Parathyroid adenoma (tissue), 2 donors: Measurements from ENCODE around the gene HHLA2.

Experiments used
- H2AFZ ChIP-seq: fragments of 300-600 bp; sonication (generic); one replicate; pipeline ENCODE4 v1.7.0; 2017; ENCODE audit warnings: antibody characterized with exemption, mild to moderate bottlenecking
- H3K27ac ChIP-seq: fragments of 300-600 bp; sonication (generic); one replicate; pipeline ENCODE4 v1.7.0; 2017
- H3K27me3 ChIP-seq: fragments of 300-600 bp; sonication (generic); one replicate; pipeline ENCODE4 v1.7.0; 2017; ENCODE audit warnings: low read length; ENCODE audit not compliant: control insufficient read depth, insufficient read depth
- H3K36me3 ChIP-seq: fragments of 300-600 bp; sonication (generic); one replicate; pipeline ENCODE4 v1.7.0; 2017; ENCODE audit warnings: low read length; ENCODE audit not compliant: control insufficient read depth, insufficient read depth
- H3K4me1 ChIP-seq: fragments of 300-600 bp; sonication (generic); one replicate; pipeline ENCODE4 v1.7.0; 2017; ENCODE audit warnings: control low read depth
- H3K4me2 ChIP-seq: fragments of 300-600 bp; sonication (generic); one replicate; pipeline ENCODE4 v1.7.0; 2017; ENCODE audit warnings: low read length
- H3K4me3 ChIP-seq: fragments of 300-600 bp; sonication (generic); one replicate; pipeline ENCODE4 v1.7.0; 2017; ENCODE audit warnings: low read depth, low read length
- H3K79me2 ChIP-seq: fragments of 300-600 bp; sonication (generic); one replicate; pipeline ENCODE4 v1.7.0; 2017; ENCODE audit warnings: control low read depth
- H3K9ac ChIP-seq: fragments of 300-600 bp; sonication (generic); one replicate; pipeline ENCODE4 v1.7.0; 2017; ENCODE audit warnings: mild to moderate bottlenecking
- H3K9me3 ChIP-seq: fragments of 300-600 bp; sonication (generic); one replicate; pipeline ENCODE4 v1.7.0; 2017; ENCODE audit warnings: low read length; ENCODE audit not compliant: control insufficient read depth
- TF ChIP-seq, protein P1 (sequence below): fragments of 300-600 bp; sonication (generic); IDR thresholded peaks from one replicate; pipeline ENCODE4 v1.7.0; 2017; ENCODE audit warnings: antibody characterized with exemption, mild to moderate bottlenecking
- donor health status: primary hyperparathyroidism.

The HHLA2 gene

DNA sequence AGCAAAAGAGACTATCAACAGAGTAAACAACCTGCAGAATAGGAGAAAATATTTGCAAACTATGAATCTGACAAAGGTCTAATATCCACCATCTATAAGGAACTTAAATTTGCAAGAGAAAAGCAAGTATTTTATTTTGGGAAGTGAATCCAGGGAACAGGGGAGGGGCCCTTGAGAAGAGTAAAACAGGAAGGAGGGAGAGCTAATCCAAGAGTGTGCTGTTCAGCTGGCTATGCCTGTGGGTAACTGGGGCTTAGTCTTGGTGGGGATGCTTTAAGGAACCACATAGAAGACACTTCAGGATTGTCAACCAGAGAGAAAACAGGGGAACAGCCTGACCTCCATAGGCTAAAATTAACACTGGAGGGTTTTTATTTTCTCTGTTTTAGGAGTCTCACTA is 3.9 kb upstream of the HHLA2 start:
- TF ChIP-seq, protein P1, sequence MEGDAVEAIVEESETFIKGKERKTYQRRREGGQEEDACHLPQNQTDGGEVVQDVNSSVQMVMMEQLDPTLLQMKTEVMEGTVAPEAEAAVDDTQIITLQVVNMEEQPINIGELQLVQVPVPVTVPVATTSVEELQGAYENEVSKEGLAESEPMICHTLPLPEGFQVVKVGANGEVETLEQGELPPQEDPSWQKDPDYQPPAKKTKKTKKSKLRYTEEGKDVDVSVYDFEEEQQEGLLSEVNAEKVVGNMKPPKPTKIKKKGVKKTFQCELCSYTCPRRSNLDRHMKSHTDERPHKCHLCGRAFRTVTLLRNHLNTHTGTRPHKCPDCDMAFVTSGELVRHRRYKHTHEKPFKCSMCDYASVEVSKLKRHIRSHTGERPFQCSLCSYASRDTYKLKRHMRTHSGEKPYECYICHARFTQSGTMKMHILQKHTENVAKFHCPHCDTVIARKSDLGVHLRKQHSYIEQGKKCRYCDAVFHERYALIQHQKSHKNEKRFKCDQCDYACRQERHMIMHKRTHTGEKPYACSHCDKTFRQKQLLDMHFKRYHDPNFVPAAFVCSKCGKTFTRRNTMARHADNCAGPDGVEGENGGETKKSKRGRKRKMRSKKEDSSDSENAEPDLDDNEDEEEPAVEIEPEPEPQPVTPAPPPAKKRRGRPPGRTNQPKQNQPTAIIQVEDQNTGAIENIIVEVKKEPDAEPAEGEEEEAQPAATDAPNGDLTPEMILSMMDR: no peak
- Histone ChIP-seq H3K4me2 (no peak overlapping the region), H3K4me1 (no peaks in the 10 kb centered on the region), H3K79me2 (no peaks in the 10 kb centered on the region), H2AFZ (no peak overlapping the region), H3K9me3 (no peaks in the 10 kb centered on the region), H3K9ac (no peak overlapping the region), H3K36me3 (no peaks in the 10 kb centered on the region), H3K27me3 (no peaks in the 10 kb centered on the region), H3K27ac (no peak overlapping the region), H3K4me3 (no peak overlapping the region)

DNA sequence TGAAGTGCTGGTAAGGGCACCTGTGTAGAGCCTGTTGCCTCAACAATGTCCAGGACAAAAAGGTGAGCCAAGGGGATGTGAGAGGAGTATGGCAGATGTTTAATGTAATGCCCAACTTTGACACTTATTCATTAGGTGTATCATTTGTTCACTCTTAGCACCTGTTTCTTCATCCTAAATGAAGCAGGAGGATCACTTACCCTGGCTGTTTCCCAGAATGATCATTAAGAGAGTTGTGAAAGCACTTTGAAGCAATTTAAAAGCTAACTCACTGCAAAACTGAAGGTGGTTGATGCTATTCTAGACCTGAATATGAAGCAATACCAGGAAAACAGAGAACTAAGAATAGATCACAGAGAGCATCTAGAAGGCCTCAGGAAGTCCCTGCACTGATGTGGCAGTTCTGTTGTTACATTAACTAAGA is 3.4 kb upstream of the HHLA2 start:
- Histone ChIP-seq H2AFZ (no peak overlapping the region), H3K4me2 (no peak overlapping the region), H3K36me3 (no peaks in the 10 kb centered on the region), H3K9me3 (no peaks in the 10 kb centered on the region), H3K79me2 (no peaks in the 10 kb centered on the region), H3K4me3 (no peak overlapping the region), H3K9ac (no peak overlapping the region), H3K27ac (no peak overlapping the region), H3K27me3 (no peaks in the 10 kb centered on the region), H3K4me1 (peaks cover 4% of the 10 kb centered on the region)
- TF ChIP-seq, protein P1: no peak

DNA sequence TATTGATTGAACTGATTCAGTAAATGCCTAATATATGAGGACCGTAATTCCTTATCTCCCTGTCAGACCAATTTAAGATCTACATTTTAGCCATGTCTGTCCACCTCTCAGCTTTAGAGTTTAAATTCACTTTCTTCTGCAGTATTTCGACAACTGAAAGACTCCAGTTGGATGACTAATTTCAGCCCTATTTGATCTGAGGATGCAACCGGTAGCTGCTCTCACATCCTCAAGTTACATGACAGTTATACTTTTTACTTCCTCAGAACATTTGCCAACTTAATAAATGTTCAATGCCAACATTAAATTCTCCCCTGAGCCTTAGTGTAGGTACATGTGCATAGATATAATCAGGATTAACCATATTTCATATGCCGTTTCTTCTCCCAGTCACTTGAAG is 2.5 kb upstream of the HHLA2 start:
- Histone ChIP-seq H3K27ac (no peak overlapping the region), H3K4me1 (peaks cover 7% of the 10 kb centered on the region), H3K36me3 (no peaks in the 10 kb centered on the region), H3K9me3 (no peaks in the 10 kb centered on the region), H3K79me2 (no peaks in the 10 kb centered on the region), H3K9ac (no peak overlapping the region), H2AFZ (no peak overlapping the region), H3K4me3 (no peak overlapping the region), H3K27me3 (no peaks in the 10 kb centered on the region), H3K4me2 (no peak overlapping the region)
- TF ChIP-seq, protein P1: no peak

DNA sequence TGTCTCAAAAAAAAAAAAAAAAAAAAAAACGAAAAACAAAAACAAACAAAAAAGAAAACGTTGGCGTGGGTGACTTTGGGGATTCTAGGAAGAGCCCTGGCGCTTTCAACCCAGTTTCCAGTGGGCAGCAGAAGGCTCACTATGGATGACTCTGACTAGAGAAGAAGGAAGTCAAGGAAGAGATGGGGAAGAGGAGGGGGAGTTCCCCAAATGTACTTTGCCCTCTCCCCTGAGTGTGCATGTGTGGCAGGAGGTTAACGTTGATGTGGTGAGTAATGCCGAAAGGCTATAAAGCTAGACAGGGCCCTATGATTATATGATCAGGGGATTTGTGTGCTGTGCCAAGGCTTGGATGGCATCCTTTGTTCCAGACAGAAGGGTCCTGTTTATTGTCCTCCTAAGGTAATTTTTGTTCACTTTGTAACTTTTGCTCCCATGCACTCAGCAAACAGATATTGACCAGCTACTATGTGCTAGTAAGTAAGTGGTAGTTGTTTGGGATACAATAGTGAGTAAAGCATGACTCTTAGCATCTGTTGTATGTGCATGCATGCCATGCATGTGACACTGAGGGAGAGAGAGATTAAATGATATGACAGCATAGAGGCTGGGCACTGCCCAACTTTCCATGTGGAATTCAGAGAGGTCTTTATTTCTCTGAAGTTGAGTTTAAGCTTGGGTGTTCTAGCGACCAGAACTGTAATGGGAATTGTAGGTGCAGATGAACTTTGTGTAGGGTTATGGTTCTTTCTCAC is 750 bp upstream of the HHLA2 start:
- Histone ChIP-seq H3K4me1 (peaks cover 7% of the 10 kb centered on the region), H3K79me2 (no peaks in the 10 kb centered on the region), H3K4me2 (no peak overlapping the region), H3K9me3 (no peaks in the 10 kb centered on the region), H2AFZ (no peak overlapping the region), H3K9ac (no peak overlapping the region), H3K27me3 (no peaks in the 10 kb centered on the region), H3K36me3 (no peaks in the 10 kb centered on the region), H3K27ac (no peak overlapping the region), H3K4me3 (no peak overlapping the region)
- TF ChIP-seq, protein P1: no peak

DNA sequence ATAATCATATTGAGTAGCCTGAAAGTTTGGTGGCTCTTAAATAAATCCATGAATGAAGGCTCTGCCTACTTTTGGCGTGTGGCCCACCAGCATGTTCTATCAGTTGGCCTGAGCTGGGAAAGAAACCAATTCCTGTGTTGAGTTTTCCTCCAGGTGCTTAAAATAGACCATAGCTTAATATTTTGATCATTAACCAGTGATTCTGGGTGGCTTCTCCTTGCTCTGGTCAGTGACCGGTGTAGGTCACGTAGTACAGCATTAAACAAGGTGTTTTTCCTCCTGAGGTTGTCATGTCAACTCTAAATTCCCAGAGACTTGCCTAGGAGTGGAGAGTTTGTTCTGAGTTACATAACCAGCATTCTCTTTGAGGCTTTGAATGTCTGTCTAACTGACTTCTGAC is 1.3 kb downstream of the HHLA2 start:
- H3K27ac ChIP-seq: peak overlapping the region; percentile 37

More for the DNA sequence above, 1.3 kb downstream of the HHLA2 start:
- Histone ChIP-seq H3K79me2 (no peaks in the 10 kb centered on the region), H3K4me1 (peaks cover 7% of the 10 kb centered on the region), H3K4me2 (peak overlapping the region; percentile 13), H3K27me3 (no peaks in the 10 kb centered on the region), H3K4me3 (no peak overlapping the region), H3K9me3 (no peaks in the 10 kb centered on the region), H2AFZ (peak overlapping the region; percentile 68), H3K36me3 (no peaks in the 10 kb centered on the region), H3K9ac (no peak overlapping the region)
- TF ChIP-seq, protein P1: no peak
